ENCODE measurements around the gene FILIP1L.

- TF ChIP-seq CTCF (IDR thresholded peaks at IDR 0.05 in 4 of 5, conservative IDR thresholded peaks at IDR 0.05 in 1 of 5) (no peak), POLR2A (IDR thresholded peaks at IDR 0.05) (no peak)
Observed at GRCh38 chr3:99972380-99973104, 141.8 kb downstream of the FILIP1L start.
